Motor neuron (in vitro differentiated cells): ENCODE measurements around the gene AATF. TPM values are rescaled to one million over a fixed set of nuclear protein-coding genes. Genes with fewer than 3 reads are reported as not detected.

Source experiments
- ATAC-seq, 8 experiments: fragments of 200-7000 bp; cut with Tn5 transposase; replicated peaks in 6 of 8; 2 replicates each; pipeline ENCODE4 v1.8.0; 2021; ENCODE audit warnings: mild to moderate bottlenecking in 8 of 8, moderate library complexity in 8 of 8
- H3K27ac ChIP-seq, 2 donors: fragments of 250-450 bp; sonication (Bioruptor Pico); 2 replicates each; pipeline ENCODE4 v1.9.0; 2021; ENCODE audit warnings: antibody characterized with exemption in 2 of 2, mild to moderate bottlenecking in 2 of 2, moderate library complexity in 1 of 2
- H3K4me1 ChIP-seq, 2 donors: fragments of 250-450 bp; sonication (Bioruptor Pico); replicated peaks in 1 of 2; 2 replicates each; pipeline ENCODE4 v1.6.1; 2021; ENCODE audit warnings: antibody characterized with exemption in 2 of 2, mild to moderate bottlenecking in 2 of 2, moderate library complexity in 1 of 2
- H3K4me3 ChIP-seq, 5 donors: fragments of 250-450 bp; sonication (Bioruptor Pico); 2 replicates each; pipeline ENCODE4 v1.9.0; 2021; ENCODE audit warnings: antibody characterized with exemption in 5 of 5, mild to moderate bottlenecking in 5 of 5, moderate library complexity in 4 of 5
- WGBS, 10 experiments: fragments of 450-650 bp; shearing (Covaris generic); methylation state at CpG; one replicate each; pipeline ENCODE4 v1.0.0; 2022; 5-methylcytosine and 5-hydroxymethylcytosine counted together
- in situ Hi-C, 9 experiments: fragments of 400-800 bp; cut with MboI; loops; one replicate each; pipeline ENCODE4 v1.15.0; 2021; ENCODE audit warnings: low sequenced_read_pairs in 9 of 9, low pct_unique_long_range_greater_than_20kb in 2 of 9; ENCODE audit not compliant: unreplicated experiment in 9 of 9
- total RNA-seq, 8 experiments: library from RNA; unstranded; fragments of 300-600 nt; gene quantifications; 2 replicates each; pipeline versions ENCODE4 v1.2.3 to v1.2.4, GENCODE V29; 2022

AATF gene
- total RNA-seq, 8 experiments from 2014 or later = 30.7 to 60.9 (median 43.3) TPM

DNA sequence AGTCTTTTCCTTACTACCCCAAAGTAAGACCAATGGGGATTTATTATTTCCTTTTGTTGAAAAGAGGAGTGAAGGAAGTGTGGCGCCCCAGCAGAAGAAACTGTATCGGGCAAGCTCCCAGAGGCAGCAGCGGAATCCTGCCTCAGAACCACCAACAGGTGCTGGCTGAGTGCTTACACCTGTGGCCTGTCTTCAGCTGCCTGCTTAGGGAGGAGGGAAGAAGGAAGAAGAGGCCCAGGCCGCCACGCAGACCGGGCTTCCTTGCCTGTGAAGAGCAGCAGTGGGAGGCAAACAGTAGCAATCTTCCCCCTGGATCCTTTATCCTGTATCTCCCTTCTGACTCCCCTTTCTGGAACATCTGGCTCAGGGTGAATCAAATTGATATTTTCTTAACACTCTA is 134.7 kb downstream of the AATF start:
- WGBS, 10 experiments = 68 to 100% (median 87%) methylated on average over 1 to 4 of the region's 6 CpGs; no CpG with 5 or more reads in 6 of the 10 experiments

DNA sequence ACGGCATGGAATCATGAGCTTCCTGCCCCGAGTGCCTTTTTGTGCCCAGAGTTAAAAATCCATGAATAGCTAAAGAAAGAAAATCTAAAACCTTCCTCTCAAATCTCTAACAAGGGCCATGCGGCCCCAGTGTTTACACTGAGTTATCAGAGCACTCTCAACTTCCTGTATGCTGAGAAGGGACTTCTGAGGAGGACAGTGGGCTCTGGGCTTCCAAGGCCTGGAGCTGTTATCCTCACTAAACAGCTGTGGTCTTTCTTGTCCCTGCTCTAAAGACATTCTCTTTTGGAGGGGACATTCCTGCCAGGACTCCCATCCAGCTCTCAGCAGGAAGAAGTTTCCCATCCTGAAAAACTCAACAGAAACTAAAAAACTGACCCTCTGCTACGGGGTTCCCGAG is 135.6 kb downstream of the AATF start:
- H3K27ac ChIP-seq = no peak overlapping the region
- no peak overlapping the region for H3K4me3 ChIP-seq
- in situ Hi-C loops = no loop called here
- ATAC-seq = no peak
- H3K4me1 ChIP-seq = peaks cover 13 to 18% of the 10 kb centered on the region in 2 donors
- 80 to 100% (median 94%) methylated on average over 1 to 5 of the region's 5 CpGs; no CpG with 5 or more reads in 4 of the 10 experiments for WGBS, 10 experiments

More for the DNA sequence above, 134.7 kb downstream of the AATF start:
- H3K4me3 ChIP-seq = no peak overlapping the region
- ATAC-seq = no peak
- H3K4me1 ChIP-seq = peaks cover 4 to 9% of the 10 kb centered on the region in 2 donors
- no peak overlapping the region for H3K27ac ChIP-seq
- in situ Hi-C loops = no loop called here

DNA sequence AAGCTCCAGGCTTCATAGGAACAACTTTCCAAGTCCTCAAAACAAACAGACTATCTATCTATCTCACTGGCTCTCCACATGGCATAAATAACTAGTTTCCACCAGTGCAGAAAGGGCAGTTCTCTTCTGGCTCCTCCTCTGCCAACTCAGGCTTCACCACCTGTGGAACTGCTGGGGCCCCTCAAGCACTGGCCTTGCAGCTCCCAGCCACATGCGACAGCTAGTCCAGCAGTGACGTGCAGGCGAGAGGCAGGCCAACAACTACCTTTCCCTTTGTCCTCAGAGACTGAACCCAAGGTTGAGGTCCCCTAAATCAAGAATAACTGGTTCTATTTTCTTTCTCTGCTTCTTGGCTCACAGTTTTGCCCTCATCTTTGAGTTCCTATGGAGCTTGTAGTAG is 137.6 kb downstream of the AATF start:
- Histone ChIP-seq H3K4me1 (peaks cover 23 to 31% of the 10 kb centered on the region in 2 donors), H3K4me3 (no peak overlapping the region), H3K27ac (no peak overlapping the region)
- in situ Hi-C loops = no loop called here
- ATAC-seq = no peak
- 60 to 100% (median 100%) methylated on average over 1 to 3 of the region's 3 CpGs; no CpG with 5 or more reads in 2 of the 10 experiments for WGBS, 10 experiments

DNA sequence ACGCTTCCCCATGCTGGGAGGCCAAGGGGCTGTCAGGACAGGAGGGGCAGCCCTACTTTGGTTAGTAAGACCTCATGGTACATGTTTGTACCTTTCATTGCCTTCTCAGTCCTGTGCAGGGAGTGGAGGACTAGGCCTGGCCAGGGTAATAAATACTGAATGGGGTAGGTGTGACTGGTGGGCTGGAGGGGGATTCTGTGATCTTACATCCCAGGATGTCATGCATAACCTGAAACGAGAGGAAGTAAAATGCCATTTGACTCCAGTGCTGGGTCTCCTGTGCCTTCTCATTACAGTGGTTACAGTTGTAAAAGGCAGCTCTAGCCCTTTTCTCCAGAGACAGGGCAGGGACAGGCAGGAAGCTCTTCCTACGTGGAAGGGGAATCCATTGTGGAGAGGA is 138.2 kb downstream of the AATF start:
- H3K4me3 ChIP-seq = no peak overlapping the region
- H3K4me1 ChIP-seq = peaks cover 23 to 31% of the 10 kb centered on the region in 2 donors
- in situ Hi-C loops = no loop called here
- 17 to 100% (median 80%) methylated on average over 1 to 2 of the region's 3 CpGs; no CpG with 5 or more reads in 3 of the 10 experiments for WGBS, 10 experiments
- no peak overlapping the region for H3K27ac ChIP-seq
- ATAC-seq = no peak

DNA sequence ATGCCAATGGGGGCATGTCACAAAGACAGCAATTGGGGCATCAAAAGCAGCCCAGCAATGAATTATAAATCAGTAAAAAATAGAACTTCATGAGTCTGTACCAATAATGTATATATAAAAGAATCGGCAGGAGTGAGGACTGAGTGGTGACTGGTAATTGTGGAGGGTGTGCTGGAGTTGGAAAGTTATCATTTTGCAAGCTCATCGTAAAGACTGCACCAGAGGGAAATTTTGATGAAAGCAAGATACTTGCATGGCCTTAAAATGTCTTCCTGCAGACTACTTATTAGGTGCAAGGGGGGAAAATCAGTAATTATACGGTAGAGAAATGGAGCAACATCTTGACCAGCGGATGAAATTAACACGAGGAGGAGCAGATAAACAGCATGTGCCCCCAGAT is 138.9 kb downstream of the AATF start:
- Histone ChIP-seq H3K27ac (no peak overlapping the region), H3K4me1 (peaks cover 23 to 31% of the 10 kb centered on the region in 2 donors), H3K4me3 (no peak overlapping the region)
- in situ Hi-C loops = no loop called here
- 67 to 100% (median 94%) methylated on average over 1 to 5 of the region's 5 CpGs; no CpG with 5 or more reads in 2 of the 10 experiments for WGBS, 10 experiments
- ATAC-seq = no peak

DNA sequence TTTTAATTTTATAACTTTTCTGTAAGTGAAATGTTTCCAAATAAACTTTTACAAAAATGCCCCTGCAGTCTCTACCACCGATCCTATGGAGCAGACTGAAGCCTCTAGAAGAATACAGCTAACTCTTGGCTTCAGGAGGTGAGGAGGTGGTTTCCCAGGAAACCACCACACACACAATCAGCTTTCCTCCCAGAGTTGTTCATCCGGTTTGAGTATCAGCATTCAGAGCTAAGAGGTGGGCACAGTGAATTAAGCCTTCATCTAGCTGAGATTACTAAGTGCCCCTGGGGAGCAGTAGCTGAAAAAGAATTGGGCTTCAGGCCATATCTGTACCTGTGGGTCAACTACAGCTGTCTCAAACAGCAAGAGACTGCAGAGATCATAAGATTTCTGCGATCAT is 139.7 kb downstream of the AATF start:
- in situ Hi-C loops = no loop called here
- H3K4me1 ChIP-seq = peaks cover 23 to 31% of the 10 kb centered on the region in 2 donors
- no peak overlapping the region for H3K27ac ChIP-seq
- peak in 5 of 8 experiments; percentile 33 to 80 (median 41) for ATAC-seq
- no peak overlapping the region for H3K4me3 ChIP-seq
- 63 to 100% (median 94%) methylated on average over 1 to 3 of the region's 3 CpGs; no CpG with 5 or more reads in 3 of the 10 experiments for WGBS, 10 experiments

DNA sequence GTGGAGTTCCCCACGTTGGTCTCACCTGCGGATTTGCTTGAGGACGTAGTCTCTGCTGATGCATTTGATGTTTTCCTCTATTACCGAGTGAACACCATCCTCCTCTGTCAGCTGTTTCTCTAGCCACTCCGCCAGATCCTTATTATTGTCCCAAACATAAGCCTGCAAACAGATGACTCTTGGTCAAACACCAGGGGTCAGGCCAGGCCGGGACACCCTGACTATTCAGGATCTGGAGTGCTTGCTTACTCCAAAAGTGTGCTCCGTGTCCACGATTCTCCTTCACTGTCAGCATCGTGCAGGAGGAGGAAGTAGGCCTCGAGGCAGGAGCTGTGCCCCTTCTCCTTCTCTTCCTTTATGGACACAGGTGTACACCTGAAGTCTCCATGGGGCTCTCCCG is 140.2 kb downstream of the AATF start:
- H3K4me1 ChIP-seq = peaks cover 23 to 36% of the 10 kb centered on the region in 2 donors
- 67 to 93% (median 80%) methylated on average over 2 to 9 of the region's 11 CpGs; no CpG with 5 or more reads in 1 of the 10 experiments for WGBS, 10 experiments
- in situ Hi-C loops = no loop called here
- H3K27ac ChIP-seq = no peak overlapping the region
- peak in 4 of 8 experiments; percentile 24 to 56 (median 40) for ATAC-seq
- no peak overlapping the region for H3K4me3 ChIP-seq

DNA sequence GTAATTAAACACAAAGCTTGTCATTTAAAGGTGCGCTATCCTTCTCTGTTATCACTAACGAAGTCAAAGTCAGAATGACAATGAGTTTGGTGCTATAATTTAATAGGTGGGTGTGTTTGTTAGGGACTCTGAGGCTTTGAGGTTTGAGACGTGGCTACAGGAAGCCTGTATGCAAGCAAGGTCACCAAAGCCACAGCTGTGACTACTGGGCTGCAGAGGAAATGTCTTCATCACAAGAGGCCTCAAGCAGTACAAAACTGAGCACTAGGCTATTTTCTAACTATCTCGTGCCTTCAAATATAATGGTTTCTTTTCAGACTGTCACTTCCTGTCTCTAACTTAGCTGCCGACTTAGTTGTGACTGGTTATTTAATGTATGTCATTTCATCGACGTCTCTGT is 141.2 kb downstream of the AATF start:
- peak in 5 of 8 experiments; percentile 11 to 59 (median 47) for ATAC-seq
- no peak overlapping the region for H3K27ac ChIP-seq
- in situ Hi-C loops = no loop called here
- WGBS, 10 experiments = 38 to 100% (median 76%) methylated on average over 1 to 7 of the region's 7 CpGs
- H3K4me1 ChIP-seq = peaks cover 23 to 40% of the 10 kb centered on the region in 2 donors
- H3K4me3 ChIP-seq = no peak overlapping the region

DNA sequence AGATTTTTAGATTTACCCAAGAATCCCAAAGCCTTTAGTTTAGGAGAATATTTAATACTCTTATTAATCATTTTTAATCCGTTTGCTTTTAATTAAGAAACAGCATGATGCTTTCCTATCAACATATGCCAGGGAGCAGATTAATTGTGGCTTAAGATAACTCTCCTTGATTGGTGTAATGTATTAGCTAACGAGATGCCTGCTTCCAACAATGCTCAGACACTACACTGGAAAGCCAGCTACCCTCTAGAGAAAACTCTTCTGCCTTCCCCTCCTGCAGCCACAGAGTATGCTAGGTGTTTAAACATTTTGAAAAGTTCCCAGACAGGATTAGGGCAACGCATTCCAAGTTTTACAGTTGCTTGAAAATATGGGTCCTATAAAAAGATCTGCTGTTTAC is 142.2 kb downstream of the AATF start:
- H3K27ac ChIP-seq = no peak overlapping the region
- 86 to 100% (median 92%) methylated on average over 2 to 3 of the region's 3 CpGs; no CpG with 5 or more reads in 1 of the 10 experiments for WGBS, 10 experiments
- no peak for ATAC-seq
- H3K4me3 ChIP-seq = no peak overlapping the region
- peaks cover 23 to 40% of the 10 kb centered on the region in 2 donors for H3K4me1 ChIP-seq
- in situ Hi-C loops = no loop called here

DNA sequence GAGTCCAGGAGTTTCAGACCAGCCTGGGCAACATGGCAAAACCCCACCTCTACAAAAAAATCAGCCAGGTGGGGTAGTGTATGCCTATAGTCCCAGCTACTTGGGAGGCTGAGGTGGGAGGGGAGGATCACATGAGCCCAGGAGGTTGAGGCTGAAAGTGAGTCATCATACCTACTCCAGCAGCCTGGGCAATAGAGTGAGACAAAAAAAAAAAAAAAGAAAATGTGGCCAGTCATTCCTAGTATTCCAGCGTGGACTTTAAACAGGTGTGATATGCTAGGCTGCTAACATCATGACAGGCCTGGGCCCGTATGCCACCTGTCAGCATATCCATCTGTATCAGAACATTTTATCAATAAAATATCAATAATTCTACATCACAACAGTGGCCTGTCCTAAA is 143.3 kb downstream of the AATF start:
- peaks cover 23 to 40% of the 10 kb centered on the region in 2 donors for H3K4me1 ChIP-seq
- H3K4me3 ChIP-seq = no peak overlapping the region
- no peak overlapping the region for H3K27ac ChIP-seq
- 100% methylated on average over 1 to 2 of the region's 2 CpGs; no CpG with 5 or more reads in 5 of the 10 experiments for WGBS, 10 experiments
- in situ Hi-C loops = no loop called here
- ATAC-seq = peak in 7 of 8 experiments; percentile 16 to 69 (median 51)

DNA sequence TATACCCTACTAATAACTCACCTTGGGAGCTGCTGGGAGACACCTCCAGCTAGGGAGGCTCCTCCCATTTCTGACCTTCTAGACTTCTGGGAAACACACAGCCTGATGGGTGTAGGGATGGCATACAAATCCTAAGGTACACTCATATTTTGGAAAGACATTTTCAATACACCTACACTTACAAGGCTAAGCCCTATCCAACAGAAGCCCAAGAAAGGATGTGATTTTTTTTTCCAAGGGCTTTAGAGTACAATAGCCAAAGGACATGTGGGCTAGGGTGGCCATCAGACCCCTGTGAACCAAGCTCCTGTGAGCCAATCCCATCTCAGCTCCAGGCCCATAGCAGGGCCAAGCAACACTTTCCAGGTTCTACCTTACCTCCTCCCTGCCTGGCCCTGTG is 143.9 kb downstream of the AATF start:
- in situ Hi-C loops = no loop called here
- Histone ChIP-seq H3K4me3 (no peak overlapping the region), H3K4me1 (peaks cover 23 to 40% of the 10 kb centered on the region in 2 donors), H3K27ac (no peak overlapping the region)
- ATAC-seq = no peak

DNA sequence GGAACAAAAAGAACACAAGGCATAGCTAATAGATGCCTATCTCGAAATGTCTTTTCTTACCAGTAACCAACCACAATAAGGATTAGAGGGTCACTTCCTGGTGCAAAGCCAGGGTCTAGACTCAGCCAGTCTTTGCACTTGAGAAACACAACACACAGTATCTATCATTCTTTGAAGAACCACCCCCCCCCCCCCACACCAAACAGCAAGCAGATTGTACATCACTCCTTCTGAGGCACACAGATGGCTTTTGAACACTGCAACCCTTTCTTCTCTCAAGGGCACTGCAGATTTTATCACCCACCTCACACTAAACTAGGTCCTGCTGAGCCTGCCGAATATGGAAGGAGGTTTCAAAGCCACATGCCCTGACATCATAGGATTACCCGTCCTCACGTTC is 145.6 kb downstream of the AATF start:
- H3K4me3 ChIP-seq = no peak overlapping the region
- H3K27ac ChIP-seq = no peak overlapping the region
- WGBS, 10 experiments = 73 to 100% (median 100%) methylated on average over 1 to 3 of the region's 4 CpGs; no CpG with 5 or more reads in 3 of the 10 experiments
- H3K4me1 ChIP-seq = peaks cover 10 to 26% of the 10 kb centered on the region in 2 donors
- ATAC-seq = no peak
- in situ Hi-C loops = no loop called here

DNA sequence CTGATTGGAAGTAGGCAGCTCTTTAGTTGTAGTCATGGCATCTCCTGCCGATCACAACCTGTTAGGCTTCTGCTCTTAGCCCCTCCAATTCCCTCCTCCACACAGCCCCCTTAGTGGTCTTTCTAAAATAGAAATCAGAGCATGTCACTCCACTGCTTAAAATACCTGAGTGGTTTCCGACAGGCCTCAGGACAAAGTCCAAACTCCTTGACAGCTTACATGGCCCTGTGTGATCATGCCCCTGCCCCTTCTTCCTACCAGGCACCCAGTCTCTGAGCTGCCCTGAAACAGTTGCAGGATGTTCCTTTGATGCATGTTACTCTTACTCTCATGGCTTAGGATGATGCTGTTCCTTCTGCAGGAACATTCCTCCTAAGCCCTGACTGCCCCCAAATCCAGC is 147.3 kb downstream of the AATF start:
- no peak for ATAC-seq
- in situ Hi-C loops = no loop called here
- Histone ChIP-seq H3K4me1 (peaks cover 0 to 13% of the 10 kb centered on the region in 2 donors), H3K27ac (no peak overlapping the region), H3K4me3 (no peak overlapping the region)
- 82 to 100% (median 100%) methylated on average over 1 to 2 of the region's 2 CpGs; no CpG with 5 or more reads in 2 of the 10 experiments for WGBS, 10 experiments

DNA sequence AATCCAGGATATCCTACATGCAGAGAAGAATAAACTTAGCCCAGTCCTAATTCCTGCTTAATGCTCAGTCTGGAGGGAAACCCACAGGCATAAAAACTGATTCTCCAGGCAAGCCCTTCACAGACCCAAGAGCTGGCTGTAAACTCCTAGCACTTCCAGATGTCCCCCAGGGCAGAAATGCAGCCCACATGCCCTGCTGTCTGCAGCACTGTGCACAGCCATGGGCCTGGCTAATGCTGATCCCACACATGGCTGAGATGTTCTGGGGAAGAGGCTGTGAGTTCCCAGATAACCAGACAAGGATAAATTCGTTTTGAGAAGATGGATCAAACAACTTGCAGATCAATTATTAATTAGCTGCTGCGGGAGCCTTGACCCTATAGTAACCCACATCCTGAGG is 148.4 kb downstream of the AATF start:
- ATAC-seq = peak in 1 of 8 experiments; percentile 54
- WGBS, 10 experiments = 40 to 83% (median 74%) methylated on average over 2 of the region's 2 CpGs; no CpG with 5 or more reads in 4 of the 10 experiments
- H3K27ac ChIP-seq = no peak overlapping the region
- H3K4me3 ChIP-seq = no peak overlapping the region
- in situ Hi-C loops = no loop called here
- H3K4me1 ChIP-seq = peaks cover 0 to 13% of the 10 kb centered on the region in 2 donors
